Activated CD8-positive, alpha-beta memory T cell treated with anti-CD3 and anti-CD28 coated beads for 1 hour (primary cell): ENCODE data around the gene KRTAP2-3.
"Not testable (repeated sequence)": the region's sequence is repeated elsewhere in the genome, so short reads cannot be mapped to it uniquely, and the experiment has no call there.

Source experiments
- DNase-seq, 2 donors: peaks; one replicate each; pipeline ENCODE4 v3.0.0-alpha.2; 2020; ENCODE audit warnings: low read depth in 1 of 2; ENCODE audit errors: extremely low read depth in 1 of 2

KRTAP2-3 gene

GRCh38 chr17:41069031-41069430 is 9.1 kb upstream of the KRTAP2-3 start:
- no peak for DNase-seq

GRCh38 chr17:41067281-41067680 is 7.4 kb upstream of the KRTAP2-3 start:
- no peak for DNase-seq

DNA sequence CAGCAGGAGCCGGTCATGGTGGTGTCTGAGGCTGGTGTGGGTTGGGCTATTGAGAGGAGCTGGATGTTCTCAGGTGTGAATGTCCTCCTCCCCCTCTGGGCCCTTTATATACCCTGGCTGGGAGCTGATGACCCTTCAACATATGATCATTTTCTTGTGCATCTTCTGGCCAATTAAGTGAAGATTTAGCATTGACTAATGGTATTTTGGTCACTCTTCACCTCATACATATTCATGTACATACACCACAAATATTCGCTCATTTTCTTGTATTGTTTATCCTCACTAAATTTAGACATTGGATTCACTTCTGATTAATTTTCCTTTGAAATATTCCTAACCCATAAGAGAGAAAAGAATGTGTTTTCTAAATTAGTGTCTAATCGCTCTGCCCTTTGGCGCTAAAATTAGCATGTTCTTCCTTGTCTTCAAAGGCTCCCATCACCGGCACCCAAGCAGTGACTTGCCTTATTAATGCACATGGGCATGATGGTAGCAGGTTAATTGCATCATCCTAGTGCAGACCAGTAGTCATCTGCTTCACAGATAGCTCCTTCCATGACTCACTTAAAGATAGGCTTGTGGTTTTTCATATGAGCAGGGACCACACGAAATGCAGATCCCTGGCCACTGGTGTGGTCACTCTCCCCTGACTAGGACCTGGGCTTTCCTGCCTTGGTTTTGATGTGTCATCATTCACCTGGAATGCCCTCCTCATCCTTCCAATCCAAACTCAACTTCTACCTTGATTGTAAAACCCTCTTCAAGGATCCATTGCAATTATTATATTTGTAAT is 6.1 kb upstream of the KRTAP2-3 start, which contains the start of gene KRTAP2-4:
Gene KRTAP2-4 (minus strand): TSS at position 51 of the 796 bp plus-strand sequence. CDS start 34 bp downstream, at position 17.
- no peak for DNase-seq

DNA sequence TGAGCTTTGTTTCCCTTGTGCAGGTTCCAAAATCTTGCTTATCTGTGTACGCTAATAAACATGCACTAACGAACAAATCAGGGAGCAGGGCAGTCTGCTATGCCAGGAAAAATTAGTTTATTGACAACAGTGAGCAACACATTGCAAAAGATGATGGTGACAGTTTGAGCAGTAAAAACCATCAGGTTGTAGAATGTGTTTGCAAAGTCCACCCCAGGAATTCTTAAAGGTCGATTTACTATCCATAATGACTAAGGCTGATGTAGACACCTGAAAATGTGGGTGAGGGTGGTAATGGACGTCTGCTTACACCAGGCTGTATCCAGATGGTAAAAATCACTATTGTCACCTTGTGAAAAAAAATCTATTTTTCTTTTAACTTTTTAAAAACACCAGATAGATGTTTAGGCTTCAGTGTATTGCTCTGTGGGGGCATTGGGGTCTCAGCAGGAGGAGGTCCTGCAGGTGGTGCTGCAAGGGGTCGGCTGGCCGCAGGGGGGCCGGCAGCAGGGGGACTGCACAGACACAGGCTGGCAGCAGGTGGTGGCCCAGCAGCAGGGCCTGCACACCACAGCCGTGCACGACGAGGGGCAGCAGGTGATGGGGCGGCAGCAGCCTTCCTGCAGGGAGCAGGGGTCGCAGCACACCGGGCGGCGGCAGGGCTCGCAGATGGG is 5.2 kb upstream of the KRTAP2-3 start:
- not testable (repeated sequence) for DNase-seq

- no peak for DNase-seq
These were observed 4.4 kb upstream of the KRTAP2-3 start for GRCh38 chr17:41064301-41064700.

GRCh38 chr17:41063449-41063848 is 3.5 kb upstream of the KRTAP2-3 start:
- DNase-seq = no peak

GRCh38 chr17:41061964-41062363 is 2.0 kb upstream of the KRTAP2-3 start:
- DNase-seq = no peak

- DNase-seq = not testable (repeated sequence)
These were observed 450 bp downstream of the KRTAP2-3 start for GRCh38 chr17:41059276-41060051.

DNA sequence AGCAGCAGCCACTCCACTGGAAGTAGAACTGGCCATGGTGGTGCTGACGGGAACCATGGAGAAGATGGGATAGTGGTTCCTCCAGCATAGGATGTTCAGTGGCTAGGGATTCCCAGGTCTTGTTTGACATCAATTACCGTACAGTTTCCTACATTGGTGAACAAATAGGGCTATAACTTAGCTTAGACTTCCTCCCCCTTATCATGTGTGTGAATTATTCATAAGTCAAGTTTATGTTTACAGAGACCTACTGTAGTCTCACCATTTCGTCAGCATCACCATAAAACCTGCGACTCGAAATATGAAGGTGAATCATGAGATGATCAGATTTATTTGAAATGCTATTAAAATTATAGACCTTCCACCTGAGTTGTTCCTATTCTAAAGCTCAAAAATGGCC is 1.2 kb downstream of the KRTAP2-3 start:
- DNase-seq = no peak

- no peak for DNase-seq
These were observed 2.4 kb downstream of the KRTAP2-3 start for GRCh38 chr17:41057547-41057946.

DNA sequence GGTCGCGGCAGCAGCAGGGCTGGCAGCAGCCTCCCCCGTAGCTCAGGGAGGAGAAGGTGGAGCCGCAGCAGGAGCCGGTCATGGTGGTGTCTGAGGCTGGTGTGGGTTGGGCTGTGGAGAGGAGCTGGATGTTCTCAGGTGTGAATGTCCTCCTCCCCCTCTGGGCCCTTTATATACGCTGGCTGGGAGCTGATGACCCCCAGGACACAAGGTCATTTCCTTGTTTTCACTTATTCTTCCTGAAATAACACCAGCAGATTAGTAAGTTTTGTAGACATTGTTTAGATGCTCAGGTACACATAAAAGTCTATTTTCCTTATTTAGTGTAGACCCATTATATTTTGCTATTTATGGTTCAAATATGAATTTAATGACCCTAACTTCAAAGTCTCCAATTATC is 4.8 kb downstream of the KRTAP2-3 start, which contains the start of gene KRTAP2-2:
Gene KRTAP2-2 (minus strand): TSS at position 101 of the 400 bp plus-strand sequence. CDS start 19 bp downstream, at position 82.
- DNase-seq = not testable (repeated sequence)

GRCh38 chr17:41054556-41054955 is 5.4 kb downstream of the KRTAP2-3 start:
- not testable (repeated sequence) for DNase-seq

DNA sequence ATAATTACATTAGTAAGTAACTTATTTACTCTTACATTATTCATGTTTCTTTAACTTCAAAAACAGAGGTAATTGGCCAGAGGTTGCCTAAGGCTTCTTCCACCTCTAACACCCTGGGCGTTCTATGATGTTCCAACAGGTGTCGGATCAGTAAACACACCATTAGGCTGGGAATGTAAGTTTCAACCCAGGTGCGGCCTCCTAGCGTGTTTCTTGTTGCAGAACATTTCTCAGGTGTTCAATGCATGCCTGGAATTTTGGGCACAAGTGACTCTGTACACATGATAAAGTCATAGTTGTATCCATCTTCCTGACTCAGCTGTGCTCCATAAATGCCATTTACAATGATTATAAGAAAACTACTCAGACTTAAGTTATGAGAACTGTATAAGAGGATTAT is 5.9 kb downstream of the KRTAP2-3 start:
- DNase-seq = no peak

DNA sequence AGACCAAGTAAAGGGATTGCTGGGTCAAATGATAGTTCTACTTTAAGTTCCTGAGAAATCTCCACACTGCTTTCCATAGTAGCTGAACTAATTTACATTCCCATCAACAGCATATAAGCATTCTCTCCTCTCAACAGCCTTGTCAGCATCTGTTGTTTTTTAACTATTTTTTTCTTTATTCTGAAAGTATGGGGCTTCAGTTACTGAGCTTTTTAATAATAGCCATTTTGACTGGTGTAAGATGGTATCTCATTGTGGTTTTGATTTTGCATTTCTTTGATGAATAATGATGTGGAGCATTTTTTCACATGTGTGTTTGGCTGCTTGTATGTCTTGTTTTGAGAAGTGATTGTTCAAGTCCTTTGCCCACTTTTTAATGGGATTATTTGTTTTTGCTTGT is 7.3 kb downstream of the KRTAP2-3 start:
- no peak for DNase-seq

GRCh38 chr17:41049110-41049509 is 10.8 kb downstream of the KRTAP2-3 start:
- DNase-seq = no peak

- no peak for DNase-seq
These were observed 11.5 kb downstream of the KRTAP2-3 start for GRCh38 chr17:41048441-41048840.

DNA sequence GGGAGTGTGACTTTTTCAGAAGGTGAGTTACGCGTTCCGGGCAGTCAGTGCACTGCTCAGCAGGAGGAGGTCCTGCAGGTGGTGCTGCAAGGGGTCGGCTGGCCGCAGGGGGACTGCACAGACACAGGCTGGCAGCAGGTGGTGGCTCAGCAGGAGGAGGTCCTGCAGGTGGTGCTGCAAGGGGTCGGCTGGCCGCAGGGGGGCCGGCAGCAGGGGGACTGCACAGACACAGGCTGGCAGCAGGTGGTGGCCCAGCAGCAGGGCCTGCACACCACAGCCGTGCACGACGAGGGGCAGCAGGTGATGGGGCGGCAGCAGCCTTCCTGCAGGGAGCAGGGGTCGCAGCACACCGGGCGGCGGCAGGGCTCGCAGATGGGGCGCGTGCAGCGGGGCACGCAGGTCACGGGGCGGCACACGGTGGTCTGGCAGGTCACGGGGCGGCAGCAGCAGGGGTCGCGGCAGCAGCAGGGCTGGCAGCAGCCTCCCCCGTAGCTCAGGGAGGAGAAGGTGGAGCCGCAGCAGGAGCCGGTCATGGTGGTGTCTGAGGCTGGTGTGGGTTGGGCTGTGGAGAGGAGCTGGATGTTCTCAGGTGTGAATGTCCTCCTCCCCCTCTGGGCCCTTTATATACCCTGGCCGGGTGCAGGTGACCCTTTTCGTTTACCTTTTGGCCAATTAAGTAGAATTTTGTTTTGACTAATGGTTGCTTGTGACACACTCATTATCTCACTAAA is 13.0 kb downstream of the KRTAP2-3 start, which contains the start of gene KRTAP2-1:
Gene KRTAP2-1 (minus strand): TSS at position 582 of the 731 bp plus-strand sequence. CDS start 49 bp downstream, at position 533.
- not testable (repeated sequence) for DNase-seq

DNA sequence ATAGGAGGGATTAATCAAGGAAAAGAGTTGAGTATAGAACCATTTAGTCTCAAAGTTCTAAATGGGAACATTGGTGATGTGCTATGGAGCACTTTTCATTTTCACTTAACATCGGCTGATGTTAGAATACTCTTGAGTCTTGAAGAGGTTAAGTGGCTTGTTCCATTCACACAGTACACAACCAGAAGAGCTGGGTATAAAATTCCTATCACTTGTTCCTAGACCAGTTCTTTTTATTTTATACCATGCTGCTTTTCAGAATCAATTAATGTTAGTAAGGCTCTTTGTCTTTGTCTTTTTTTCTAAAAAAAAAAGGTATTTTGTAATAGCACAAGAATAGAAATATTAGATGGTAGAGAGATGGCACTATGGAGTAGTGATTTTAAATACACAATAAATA is 17.0 kb downstream of the KRTAP2-3 start:
- no peak for DNase-seq

GRCh38 chr17:41040783-41041571 is 18.9 kb downstream of the KRTAP2-3 start, which contains the start of gene KRTAP1-1:
TSS of gene KRTAP1-1 (minus strand) at chr17:41041450. CDS start at chr17:41041397, 53 bp downstream.
- DNase-seq = not testable (repeated sequence)
